Cortex of kidney (tissue), 1 donor: Measurements from ENCODE around the gene CYTH1.
"Not testable (repeated sequence)": the region's sequence is repeated elsewhere in the genome, so short reads cannot be mapped to it uniquely, and the experiment has no call there.

Experiments used
- DNase-seq: peaks from one replicate; lab custom pipeline; 2025; lab: John Stamatoyannopoulos, UW

Gene CYTH1

GRCh38 chr17:78687944-78688343 is 94.1 kb downstream of the CYTH1 start:
- no peak for DNase-seq

- no peak for DNase-seq
Measured at GRCh38 chr17:78687125-78687524, 94.9 kb downstream of the CYTH1 start.

- DNase-seq: no peak
Measured at GRCh38 chr17:78684026-78684425, 98.0 kb downstream of the CYTH1 start.

- no peak for DNase-seq
Measured at GRCh38 chr17:78683408-78683961, 98.6 kb downstream of the CYTH1 start.

GRCh38 chr17:78682363-78682762 is 99.7 kb downstream of the CYTH1 start:
- DNase-seq: no peak

- no peak for DNase-seq
Measured at GRCh38 chr17:78680436-78680835, 101.6 kb downstream of the CYTH1 start.

- DNase-seq: no peak
Measured at GRCh38 chr17:78679495-78680395, 102.3 kb downstream of the CYTH1 start.

GRCh38 chr17:78678711-78679110 is 103.4 kb downstream of the CYTH1 start:
- DNase-seq: no peak

GRCh38 chr17:78678222-78678557 is 103.9 kb downstream of the CYTH1 start:
- no peak for DNase-seq

GRCh38 chr17:78677303-78678221 is 104.5 kb downstream of the CYTH1 start:
- no peak for DNase-seq

GRCh38 chr17:78676412-78677302 is 105.4 kb downstream of the CYTH1 start:
- no peak for DNase-seq

GRCh38 chr17:78675836-78676235 is 106.2 kb downstream of the CYTH1 start:
- no peak for DNase-seq

GRCh38 chr17:78675316-78675616 is 106.8 kb downstream of the CYTH1 start:
- DNase-seq: no peak

GRCh38 chr17:78674595-78675315 is 107.3 kb downstream of the CYTH1 start:
- DNase-seq: no peak

- DNase-seq: no peak
Measured at GRCh38 chr17:78674156-78674555, 107.9 kb downstream of the CYTH1 start.

GRCh38 chr17:78673395-78673794 is 108.7 kb downstream of the CYTH1 start:
- no peak for DNase-seq

- no peak for DNase-seq
Measured at GRCh38 chr17:78672871-78673371, 109.2 kb downstream of the CYTH1 start.

GRCh38 chr17:78672005-78672404 is 110.1 kb downstream of the CYTH1 start:
- no peak for DNase-seq

GRCh38 chr17:78671726-78672001 is 110.4 kb downstream of the CYTH1 start:
- DNase-seq: not testable (repeated sequence)

GRCh38 chr17:78670850-78671725 is 111.0 kb downstream of the CYTH1 start:
- DNase-seq: no peak
